Fibroblast of lung (primary cell): ENCODE data around the gene MTG2.

Experiments used
- CTCF ChIP-seq, 2 donors: IDR thresholded peaks in 1 of 2; conservative IDR thresholded peaks in 1 of 2; 1 replicate in 1 of 2; 2 replicates in 1 of 2; pipeline ENCODE4 v1.5.1; 2011 to 2012; ENCODE audit warnings: low read length in 2 of 2, control low read depth in 1 of 2, inconsistent platforms in 1 of 2, low read depth in 1 of 2, mild to moderate bottlenecking in 1 of 2
- EZH2 ChIP-seq: IDR thresholded peaks from 2 replicates; pipeline ENCODE4 v1.5.1; 2012; ENCODE audit warnings: low read length, control low read depth, mild to moderate bottlenecking; ENCODE audit errors: missing control alignments

- TF ChIP-seq EZH2 (no peak), CTCF (conservative IDR thresholded peaks at IDR 0.05 in 1 of 2, IDR thresholded peaks at IDR 0.05 in 1 of 2; ENCODE audit: low read depth in 1 of 2, low read length in 2 of 2) (no peak)
These were observed 29.0 kb downstream of the MTG2 start for GRCh38 chr20:62211769-62212288.
